SK-N-SH (cell line): ENCODE results near the gene SPNS1. TPM values are rescaled to one million over a fixed set of nuclear protein-coding genes. Genes with fewer than 3 reads are reported as not detected.

Source experiments
- CTCF ChIA-PET: fragments of 300-600, 350-600 bp; formaldehyde crosslinking; extraction: SDS; loops from one replicate; lab custom pipeline; 2021; lab: Yijun Ruan, JAX
- POLR2A ChIA-PET: fragments of 350-600 bp; sonication (Branson Sonifier 250); formaldehyde crosslinking; extraction: SDS; loops from one replicate; lab custom pipeline; 2020; ENCODE audit warnings: antibody characterized with exemption, inconsistent platforms; lab: Yijun Ruan, JAX
- DNase-seq: peaks from one replicate; pipeline ENCODE4 v3.0.0; 2012
- H2AFZ ChIP-seq: fragments of 200-600 bp; sonication (generic); 2 replicates; pipeline ENCODE4 v1.8.1; 2016; ENCODE audit warnings: antibody characterized with exemption, mild to moderate bottlenecking, low read depth
- H3F3A ChIP-seq: fragments of 200-600 bp; sonication (generic); replicated peaks from 2 replicates; pipeline ENCODE3; 2016; ENCODE audit warnings: antibody characterized with exemption, mild to moderate bottlenecking; ENCODE audit not compliant: insufficient read depth
- H3K27ac ChIP-seq, 2 experiments: fragments of 200-500 bp in 1 of 2; fragments of 200-600 bp in 1 of 2; sonication (Bioruptor generic) in 1 of 2; sonication (generic), shearing (Covaris generic) in 1 of 2; 2 replicates each; pipeline versions ENCODE4 v1.5.1 to v1.6.1; 2014 to 2016; ENCODE audit warnings: low read depth in 2 of 2, inconsistent platforms in 1 of 2, low read length in 1 of 2, mild to moderate bottlenecking in 1 of 2, mixed read lengths in 1 of 2
- H3K27me3 ChIP-seq: fragments of 200-600 bp; sonication (generic), shearing (Covaris generic); 2 replicates; pipeline ENCODE4 v1.6.1; 2016; ENCODE audit warnings: mixed run types; ENCODE audit not compliant: insufficient read depth
- H3K36me3 ChIP-seq, 2 experiments: fragments of 200-500 bp in 1 of 2; fragments of 200-600 bp in 1 of 2; sonication (Bioruptor generic) in 1 of 2; sonication (generic) in 1 of 2; replicated peaks in 1 of 2; 2 replicates each; pipeline versions ENCODE3 to v1.5.1; 2014 to 2016; ENCODE audit warnings: low read length in 1 of 2, mild to moderate bottlenecking in 1 of 2; ENCODE audit not compliant: insufficient read depth in 2 of 2, control insufficient read depth in 1 of 2
- H3K4me1 ChIP-seq, 2 experiments: fragments of 200-500 bp in 1 of 2; fragments of 200-600 bp in 1 of 2; sonication (Bioruptor generic) in 1 of 2; sonication (generic), shearing (Covaris generic) in 1 of 2; 2 replicates each; pipeline versions ENCODE4 v1.5.1 to v1.6.1; 2014 to 2016; ENCODE audit warnings: low read depth in 1 of 2, low read length in 1 of 2, mixed run types in 1 of 2; ENCODE audit not compliant: insufficient read depth in 2 of 2, control insufficient read depth in 1 of 2
- H3K4me2 ChIP-seq: fragments of 200-600 bp; sonication (generic), shearing (Covaris generic); 2 replicates; pipeline ENCODE4 v1.6.1; 2017; ENCODE audit warnings: mixed run types
- H3K4me3 ChIP-seq, 2 experiments: fragments of 200-500 bp in 1 of 2; fragments of 200-600 bp in 1 of 2; sonication (Bioruptor generic) in 1 of 2; sonication (generic), shearing (Covaris generic) in 1 of 2; 2 replicates each; pipeline versions ENCODE4 v1.5.1 to v1.8.1; 2014 to 2016; ENCODE audit warnings: low read depth in 2 of 2, inconsistent platforms in 1 of 2, low read length in 1 of 2, mild to moderate bottlenecking in 1 of 2, mixed read lengths in 1 of 2, moderate library complexity in 1 of 2
- H3K79me2 ChIP-seq: fragments of 200-600 bp; sonication (generic); 2 replicates; pipeline ENCODE4 v1.8.1; 2017; ENCODE audit warnings: mild to moderate bottlenecking; ENCODE audit not compliant: insufficient read depth
- H3K9ac ChIP-seq: fragments of 200-600 bp; sonication (generic); 2 replicates; pipeline ENCODE4 v1.6.1; 2017; ENCODE audit warnings: mixed run types
- H3K9me2 ChIP-seq: fragments of 200-600 bp; sonication (generic); 2 replicates; pipeline ENCODE4 v1.6.1; 2017; ENCODE audit warnings: mixed run types
- H3K9me3 ChIP-seq: fragments of 200-600 bp; sonication (generic); 2 replicates; pipeline ENCODE4 v1.6.1; 2017; ENCODE audit warnings: mixed run types, mild to moderate bottlenecking, moderate library complexity
- H4K20me1 ChIP-seq: fragments of 200-600 bp; sonication (generic); 2 replicates; pipeline ENCODE4 v1.6.1; 2017; ENCODE audit warnings: mild to moderate bottlenecking, mixed run types; ENCODE audit not compliant: insufficient read depth
- CTCF ChIP-seq: fragments of 200-600 bp; sonication (generic); IDR thresholded peaks from 2 replicates; pipeline ENCODE4 v1.6.1; 2017; ENCODE audit warnings: antibody characterized with exemption, mild to moderate bottlenecking, moderate library complexity
- FOSL2 ChIP-seq: IDR thresholded peaks from 2 replicates; pipeline ENCODE4 v1.4.0; 2012; ENCODE audit warnings: low read depth, mild to moderate bottlenecking, moderate library complexity, borderline replicate concordance
- FOXJ3 ChIP-seq: sonication (generic); formaldehyde crosslinking; IDR thresholded peaks from 2 replicates; pipeline ENCODE4 v1.5.1; 2020; ENCODE audit warnings: mild to moderate bottlenecking, missing genetic modification reagents
- GABPA ChIP-seq: IDR thresholded peaks from 2 replicates; pipeline ENCODE4 v1.4.0; 2012; ENCODE audit warnings: low read depth, mild to moderate bottlenecking
- GATA2 ChIP-seq: sonication (generic); formaldehyde crosslinking; IDR thresholded peaks from 2 replicates; pipeline ENCODE4 v1.5.0; 2020; ENCODE audit warnings: mild to moderate bottlenecking, missing genetic modification reagents
- IRF3 ChIP-seq: fragments of 150-350 bp; IDR thresholded peaks from 2 replicates; pipeline ENCODE4 v1.6.1; 2016; ENCODE audit warnings: mild to moderate bottlenecking, low read depth, low read length
- MEF2A ChIP-seq: IDR thresholded peaks from 2 replicates; pipeline ENCODE4 v1.4.0; 2012; ENCODE audit warnings: low read depth, borderline replicate concordance
- MXI1 ChIP-seq: IDR thresholded peaks from 2 replicates; pipeline ENCODE4 v1.6.1; 2012; ENCODE audit warnings: mild to moderate bottlenecking, low read depth, low read length, improper control_type of control experiment
- NRF1 ChIP-seq: IDR thresholded peaks from 2 replicates; pipeline ENCODE4 v1.6.1; 2012; ENCODE audit warnings: low read depth, mild to moderate bottlenecking, low read length
- POLR2AphosphoS5 ChIP-seq: IDR thresholded peaks from 2 replicates; pipeline ENCODE4 v1.6.1; 2012; ENCODE audit warnings: low read depth, low read length
- RCOR1 ChIP-seq: fragments of 150-350 bp; IDR thresholded peaks from 2 replicates; pipeline ENCODE4 v1.6.1; 2017; ENCODE audit warnings: antibody characterized with exemption, low read length
- REST ChIP-seq: IDR thresholded peaks from 2 replicates; pipeline ENCODE4 v1.6.1; 2012; ENCODE audit warnings: mild to moderate bottlenecking, low read depth, low read length, moderate library complexity
- RFX5 ChIP-seq: IDR thresholded peaks from 2 replicates; pipeline ENCODE4 v1.6.1; 2012; ENCODE audit warnings: mild to moderate bottlenecking, improper control_type of control experiment, low read length
- RXRA ChIP-seq: IDR thresholded peaks from 2 replicates; pipeline ENCODE4 v1.4.0; 2012; ENCODE audit warnings: low read depth, mild to moderate bottlenecking, borderline replicate concordance
- SIN3A ChIP-seq: IDR thresholded peaks from 2 replicates; pipeline ENCODE4 v1.6.1; 2012; ENCODE audit warnings: low read depth, mild to moderate bottlenecking, low read length, moderate library complexity, borderline replicate concordance
- USF1 ChIP-seq: IDR thresholded peaks from 2 replicates; pipeline ENCODE4 v1.4.0; 2012; ENCODE audit warnings: low read depth, borderline replicate concordance
- USF2 ChIP-seq: fragments of 150-350 bp; IDR thresholded peaks from 2 replicates; pipeline ENCODE4 v1.6.1; 2017; ENCODE audit warnings: antibody characterized with exemption, low read length, low read depth, borderline replicate concordance
- YY1 ChIP-seq: IDR thresholded peaks from 2 replicates; pipeline ENCODE4 v1.4.0; 2012; ENCODE audit warnings: low read depth, mild to moderate bottlenecking
- WGBS: methylation state at CpG from one replicate; pipeline ENCODE4 v1.1.6; 2017; ENCODE audit warnings: low lambda C conversion rate; 5-methylcytosine and 5-hydroxymethylcytosine counted together
- polyA plus RNA-seq, 3 experiments: library from polyadenylated mRNA; depleted of rRNA; stranded (reverse); fragments of >200 nt; gene quantifications; 2 replicates each; pipeline ENCODE4 v1.2.3, GENCODE V29; 2012

SPNS1 gene
- polyA plus RNA-seq, 1 of the 3 experiments (the other 2 are of a cell fraction) = 41.1 TPM

DNA sequence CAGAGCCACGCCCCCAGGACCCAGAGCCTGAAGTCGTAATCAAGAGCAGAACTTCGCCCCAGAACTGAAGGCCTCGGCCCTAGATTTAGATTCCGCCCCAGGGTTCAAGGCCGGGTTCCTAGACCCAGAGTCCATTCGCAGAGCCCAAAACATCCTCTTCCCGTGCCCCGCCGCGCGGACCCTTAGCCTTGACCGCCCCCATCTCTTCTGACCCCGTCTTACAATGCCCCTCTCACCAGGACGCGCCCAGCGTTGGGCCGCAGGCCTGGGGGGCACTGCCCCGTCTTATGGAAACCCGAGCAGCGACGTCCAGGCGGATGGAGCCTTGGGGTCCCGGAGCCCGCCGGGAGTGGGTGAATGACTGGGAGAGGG lies 37.8 kb upstream of the SPNS1 start:
- Histone ChIP-seq H3K79me2 (no peaks in the 10 kb centered on the region), H3K27ac (no peak overlapping the region), H3K9me3 (no peaks in the 10 kb centered on the region), H3K9ac (no peak overlapping the region), H4K20me1 (no peaks in the 10 kb centered on the region), H3K4me1 (no peaks in the 10 kb centered on the region), H3K36me3 (no peaks in the 10 kb centered on the region), H3F3A (no peaks in the 10 kb centered on the region), H3K27me3 (no peaks in the 10 kb centered on the region), H3K9me2 (no peaks in the 10 kb centered on the region), H3K4me2 (no peak overlapping the region), H2AFZ (no peak overlapping the region), H3K4me3 (no peak overlapping the region)
- POLR2A ChIA-PET = no interaction called here
- DNase-seq = no peak
- CTCF ChIA-PET = interaction anchor here (1.8 kb wide), 1 partner anchor 8 kb away, joined by 5 read pairs; no protein-coding TSS in a partner anchor
- WGBS = 86% methylated on average over 12 of the region's 26 CpGs
- no peak for TF ChIP-seq GATA2 (CRISPR knock-in tag)
- no peak for TF ChIP-seq RXRA
- no peak for TF ChIP-seq MEF2A
- TF ChIP-seq MXI1 = no peak
- TF ChIP-seq USF1 = no peak
- no peak for TF ChIP-seq FOSL2
- TF ChIP-seq SIN3A = no peak
- no peak for TF ChIP-seq USF2
- TF ChIP-seq RFX5 = no peak
- TF ChIP-seq RCOR1 = no peak
- no peak for TF ChIP-seq CTCF
- no peak for TF ChIP-seq REST
- no peak for TF ChIP-seq POLR2AphosphoS5
- no peak for TF ChIP-seq GABPA
- TF ChIP-seq FOXJ3 (CRISPR knock-in tag) = no peak
- no peak for TF ChIP-seq IRF3
- TF ChIP-seq YY1 = no peak
- no peak for TF ChIP-seq NRF1
